Measurements from ENCODE around the gene ZNF668.

DNA sequence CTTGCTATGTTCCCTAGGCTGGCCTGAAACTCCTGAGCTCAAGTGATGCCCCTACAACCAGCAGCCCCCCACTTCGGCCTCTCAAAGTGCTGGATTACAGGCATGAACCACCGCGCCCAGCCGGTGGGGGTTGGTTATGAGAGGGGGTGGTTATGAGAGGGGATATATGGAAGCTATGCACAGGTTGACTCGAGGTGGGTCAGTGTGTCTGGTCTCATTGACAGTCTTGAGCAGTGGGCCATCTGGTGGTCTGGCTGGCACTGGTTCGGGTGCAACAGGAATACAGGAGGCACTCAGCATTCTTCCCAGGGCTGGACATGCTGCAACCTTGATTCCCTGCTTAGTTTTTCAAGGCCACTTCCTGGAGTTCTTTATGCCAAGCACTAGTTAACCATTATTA lies 58.0 kb downstream of the ZNF668 start:
- no peak for TF ChIP-seq CTCF (IDR thresholded peaks at IDR 0.05 in 8 of 11, conservative IDR thresholded peaks at IDR 0.05 in 3 of 11)
- TF ChIP-seq POLR2AphosphoS5 (IDR thresholded peaks at IDR 0.05): no peak
- TF ChIP-seq POLR2A (IDR thresholded peaks at IDR 0.05): no peak

Measured in spleen (tissue), 7 donors.